Karpas-422 (cell line): Measurements from ENCODE around the gene TTC3. TPM values are rescaled to one million over a fixed set of nuclear protein-coding genes. Genes with fewer than 3 reads are reported as not detected.
"Not testable (repeated sequence)": the region's sequence is repeated elsewhere in the genome, so short reads cannot be mapped to it uniquely, and the experiment has no call there.

Experiments
- DNase-seq: peaks from one replicate; pipeline ENCODE4 v3.0.0-alpha.2; 2015
- H2AFZ ChIP-seq: fragments of 200-600 bp; sonication (generic); 2 replicates; pipeline ENCODE4 v1.6.1; 2014; ENCODE audit warnings: antibody characterized with exemption, low read length, mixed read lengths
- H3K27ac ChIP-seq: fragments of 200-600 bp; sonication (generic); 2 replicates; pipeline ENCODE4 v1.5.1; 2014; ENCODE audit warnings: mild to moderate bottlenecking, low read length, moderate library complexity
- H3K27me3 ChIP-seq: fragments of 200-600 bp; sonication (generic); 2 replicates; pipeline ENCODE4 v1.6.1; 2014; ENCODE audit warnings: low read length, mixed read lengths
- H3K36me3 ChIP-seq: fragments of 200-600 bp; sonication (generic); 2 replicates; pipeline ENCODE4 v1.6.1; 2014; ENCODE audit warnings: low read length, mixed read lengths; ENCODE audit not compliant: insufficient read depth
- H3K4me1 ChIP-seq: fragments of 200-600 bp; sonication (generic); 2 replicates; pipeline ENCODE4 v1.6.1; 2014; ENCODE audit warnings: mild to moderate bottlenecking, low read length, mixed read lengths
- H3K4me2 ChIP-seq: fragments of 200-600 bp; sonication (generic); 2 replicates; pipeline ENCODE4 v1.6.1; 2014; ENCODE audit warnings: low read length, low read depth, mild to moderate bottlenecking; ENCODE audit not compliant: poor library complexity, severe bottlenecking
- H3K4me3 ChIP-seq: fragments of 200-600 bp; sonication (generic); 2 replicates; pipeline ENCODE4 v1.5.1; 2014; ENCODE audit warnings: mild to moderate bottlenecking, antibody characterized with exemption, low read length, mixed read lengths
- H3K79me2 ChIP-seq: fragments of 200-600 bp; sonication (generic); 2 replicates; pipeline ENCODE4 v1.6.1; 2014; ENCODE audit warnings: mild to moderate bottlenecking, low read length, mixed read lengths
- H3K9ac ChIP-seq: fragments of 200-600 bp; sonication (generic); 2 replicates; pipeline ENCODE4 v1.6.0; 2014; ENCODE audit warnings: low read length
- H3K9me2 ChIP-seq: fragments of 200-600 bp; sonication (generic), shearing (Covaris generic); replicated peaks from 2 replicates; pipeline ENCODE4 v1.6.0; 2014; ENCODE audit warnings: mild to moderate bottlenecking, low read length, moderate library complexity; ENCODE audit not compliant: insufficient read depth
- H3K9me3 ChIP-seq: fragments of 300-700, 200-600 bp; sonication (generic); 2 replicates; pipeline ENCODE4 v1.6.1; 2014; ENCODE audit warnings: low read length, mixed read lengths
- H4K20me1 ChIP-seq: fragments of 200-600 bp; sonication (generic); 2 replicates; pipeline ENCODE4 v1.6.1; 2014; ENCODE audit warnings: mild to moderate bottlenecking, antibody characterized with exemption, low read length, low read depth; ENCODE audit not compliant: insufficient read depth
- total RNA-seq: library from RNA; depleted of rRNA; stranded (reverse); fragments of >200 nt; shearing (Covaris generic); gene quantifications from 2 replicates; pipeline ENCODE4 v1.2.3, GENCODE V29; 2014; ENCODE audit warnings: low replicate concordance

Gene TTC3
- total RNA-seq, 1 experiment from 2014 or later = 204 TPM

DNA sequence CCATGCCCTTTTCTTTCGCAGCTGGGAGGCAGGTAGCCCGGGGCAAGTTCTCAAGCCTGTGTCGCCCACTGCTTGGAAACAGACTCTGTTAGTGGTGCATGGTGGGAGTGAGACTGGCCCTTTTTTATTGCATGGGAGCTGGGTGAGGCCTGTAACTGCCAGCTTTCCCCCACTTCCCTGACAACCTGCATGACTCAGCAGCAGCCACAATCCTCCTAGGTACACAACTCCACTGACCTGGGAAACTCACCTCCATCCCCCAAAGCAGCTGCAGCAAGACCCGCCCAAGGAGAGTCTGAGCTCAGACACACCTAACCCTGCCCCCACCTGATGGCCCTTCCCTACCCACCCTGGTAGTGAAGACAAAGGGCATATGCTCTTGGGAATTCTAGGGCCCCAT is 26.0 kb upstream of the TTC3 start:
- no peak overlapping the region for H3K9ac ChIP-seq

DNA sequence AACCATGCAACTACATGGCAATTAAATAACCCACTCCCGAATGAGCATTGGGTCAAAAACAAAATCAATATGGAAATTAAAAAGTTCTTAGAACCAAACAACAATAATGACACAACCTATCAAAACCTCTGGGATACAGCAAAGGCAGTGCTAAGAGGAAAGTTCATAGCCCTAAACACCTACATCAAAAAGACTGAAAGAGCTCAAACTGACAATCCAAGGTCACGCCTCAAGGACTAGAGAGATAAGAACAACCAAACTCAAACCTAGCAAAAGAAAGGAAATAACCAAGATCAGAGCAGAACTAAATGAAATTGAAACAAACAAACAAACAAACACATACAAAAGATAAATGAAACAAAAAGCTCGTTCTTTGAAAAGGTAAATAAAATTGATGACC is 23.3 kb upstream of the TTC3 start:
- H3K4me2 ChIP-seq, H3K4me3 ChIP-seq, H3K36me3 ChIP-seq, H3K27me3 ChIP-seq, H2AFZ ChIP-seq, H4K20me1 ChIP-seq, H3K27ac ChIP-seq, H3K9ac ChIP-seq, H3K79me2 ChIP-seq, H3K9me2 ChIP-seq, H3K4me1 ChIP-seq, DNase-seq, H3K9me3 ChIP-seq: not testable (repeated sequence)

More for the DNA sequence above, 26.0 kb upstream of the TTC3 start:
- H3K27ac ChIP-seq = no peak overlapping the region
- no peak overlapping the region for H3K4me3 ChIP-seq
- H3K4me1 ChIP-seq = no peaks in the 10 kb centered on the region
- no peak overlapping the region for H2AFZ ChIP-seq
- no peaks in the 10 kb centered on the region for H3K79me2 ChIP-seq
- no peak for DNase-seq
- H4K20me1 ChIP-seq = no peaks in the 10 kb centered on the region
- H3K36me3 ChIP-seq = no peaks in the 10 kb centered on the region
- H3K4me2 ChIP-seq = no peak overlapping the region
- no peaks in the 10 kb centered on the region for H3K9me3 ChIP-seq
- no peaks in the 10 kb centered on the region for H3K27me3 ChIP-seq
- H3K9me2 ChIP-seq = no peaks in the 10 kb centered on the region

DNA sequence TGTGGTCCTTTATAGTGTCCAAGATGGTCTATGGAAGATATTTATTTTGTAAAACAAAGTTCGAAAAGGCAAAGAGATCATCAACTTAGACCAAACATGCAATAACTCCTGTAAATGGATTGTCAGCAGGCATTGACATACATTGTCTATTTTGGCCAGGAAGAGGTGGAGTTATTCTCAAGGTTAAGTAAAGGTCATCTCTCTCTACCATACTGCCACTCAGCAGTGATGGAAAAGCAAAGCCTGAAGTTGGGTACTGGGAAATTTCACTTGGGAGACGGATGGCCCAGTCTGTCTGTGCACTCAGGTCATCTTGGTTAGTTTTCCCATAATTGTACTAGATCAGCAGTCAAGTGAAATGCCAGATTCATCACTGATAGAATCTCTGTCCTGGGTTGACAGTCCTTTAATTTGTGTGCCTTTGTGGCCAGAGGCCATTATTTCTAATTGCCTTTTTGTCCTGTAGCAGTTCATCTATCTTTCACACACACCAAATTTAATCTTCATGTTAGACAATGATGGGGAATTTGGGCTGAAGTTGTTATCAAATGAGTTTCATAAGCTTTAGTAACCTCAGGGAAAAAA is 17.7 kb upstream of the TTC3 start:
- H3K4me1 ChIP-seq = peaks cover 10% of the 10 kb centered on the region
- no peak overlapping the region for H3K9ac ChIP-seq
- no peaks in the 10 kb centered on the region for H3K9me3 ChIP-seq
- no peaks in the 10 kb centered on the region for H3K36me3 ChIP-seq
- no peak for DNase-seq
- no peaks in the 10 kb centered on the region for H4K20me1 ChIP-seq
- no peak overlapping the region for H3K4me3 ChIP-seq
- no peak overlapping the region for H3K27ac ChIP-seq
- H2AFZ ChIP-seq = no peak overlapping the region
- no peaks in the 10 kb centered on the region for H3K79me2 ChIP-seq
- no peaks in the 10 kb centered on the region for H3K9me2 ChIP-seq
- H3K4me2 ChIP-seq = no peak overlapping the region
- H3K27me3 ChIP-seq = no peaks in the 10 kb centered on the region

DNA sequence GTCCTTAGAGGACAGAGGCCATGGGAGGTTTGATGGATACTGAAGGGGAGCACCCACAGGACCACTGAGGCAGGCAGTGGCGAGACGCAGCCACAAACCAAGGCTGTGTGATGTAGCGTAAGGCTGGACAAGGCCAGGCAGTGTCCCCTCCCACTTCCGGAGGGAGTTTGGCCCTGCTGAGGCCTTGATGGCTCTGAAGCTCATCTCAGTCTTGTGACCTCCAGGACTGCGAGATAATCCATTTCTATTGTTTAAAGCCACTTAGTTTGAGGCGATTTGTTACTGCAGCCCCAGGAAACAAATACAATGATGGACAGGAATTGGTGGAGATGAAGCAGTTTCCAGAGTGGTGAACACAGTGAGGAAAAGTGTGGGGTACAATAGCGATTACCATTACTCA is 15.4 kb upstream of the TTC3 start:
- no peaks in the 10 kb centered on the region for H3K9me2 ChIP-seq
- H3K27ac ChIP-seq = no peak overlapping the region
- H3K36me3 ChIP-seq = no peaks in the 10 kb centered on the region
- no peak overlapping the region for H3K4me2 ChIP-seq
- H3K27me3 ChIP-seq = no peaks in the 10 kb centered on the region
- no peak overlapping the region for H3K9ac ChIP-seq
- H2AFZ ChIP-seq = peak overlapping the region; percentile 15; the same call in 1 of the 2 replicates
- no peaks in the 10 kb centered on the region for H3K79me2 ChIP-seq
- H3K4me1 ChIP-seq = peaks cover 32% of the 10 kb centered on the region
- no peaks in the 10 kb centered on the region for H4K20me1 ChIP-seq
- H3K9me3 ChIP-seq = no peaks in the 10 kb centered on the region
- H3K4me3 ChIP-seq = no peak overlapping the region
- no peak for DNase-seq

DNA sequence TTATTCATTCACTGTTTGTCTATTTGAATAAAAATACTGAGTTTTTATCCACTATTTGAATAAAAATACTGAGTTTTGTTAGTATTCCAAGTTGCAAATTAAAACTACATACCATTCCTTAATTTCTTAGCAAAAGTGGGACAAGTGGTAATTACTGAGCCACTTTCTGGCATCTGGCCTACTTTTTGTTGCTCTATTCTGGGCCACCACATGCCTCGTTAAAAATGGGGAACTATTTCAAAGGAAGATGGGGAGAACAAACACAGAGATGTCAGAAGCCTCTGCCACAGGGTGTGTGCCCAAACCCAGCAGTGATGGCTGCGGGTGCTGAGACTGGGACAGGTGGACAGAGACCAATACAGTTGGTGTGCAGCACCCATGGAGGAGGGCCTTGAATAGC is 14.8 kb upstream of the TTC3 start:
- Histone ChIP-seq H4K20me1 (no peaks in the 10 kb centered on the region), H2AFZ (0 out of 2 replicates have a peak overlapping the region, but pooled peaks have one; percentile 15), H3K27ac (no peak overlapping the region), H3K36me3 (no peaks in the 10 kb centered on the region), H3K9me3 (no peaks in the 10 kb centered on the region), H3K79me2 (no peaks in the 10 kb centered on the region), H3K27me3 (no peaks in the 10 kb centered on the region), H3K4me3 (no peak overlapping the region), H3K9me2 (no peaks in the 10 kb centered on the region), H3K4me2 (no peak overlapping the region), H3K9ac (no peak overlapping the region), H3K4me1 (peaks cover 39% of the 10 kb centered on the region)
- no peak for DNase-seq

DNA sequence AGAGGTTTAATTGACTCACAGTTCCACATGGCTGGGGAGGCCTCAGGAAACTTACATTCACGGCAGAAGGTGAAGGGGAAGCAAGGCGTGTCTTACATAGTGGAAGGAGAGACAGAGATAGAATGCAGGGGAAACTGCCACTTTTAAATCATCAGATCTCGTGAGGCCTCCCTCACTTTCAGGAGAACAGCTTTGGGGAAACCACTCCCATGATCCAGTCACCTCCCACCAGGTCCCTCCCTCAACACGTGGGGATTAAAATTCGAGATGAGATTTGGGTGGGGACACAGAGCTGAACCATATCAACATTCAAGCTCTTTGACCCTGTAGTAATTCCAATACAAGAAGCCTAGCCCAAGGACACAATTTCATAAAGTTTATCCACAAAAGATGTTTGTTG is 13.9 kb upstream of the TTC3 start:
- H3K27ac ChIP-seq = no peak overlapping the region
- H3K36me3 ChIP-seq = no peaks in the 10 kb centered on the region
- no peaks in the 10 kb centered on the region for H3K27me3 ChIP-seq
- H3K9ac ChIP-seq = no peak overlapping the region
- H4K20me1 ChIP-seq = no peaks in the 10 kb centered on the region
- H3K9me2 ChIP-seq = no peaks in the 10 kb centered on the region
- H3K4me3 ChIP-seq = no peak overlapping the region
- no peaks in the 10 kb centered on the region for H3K79me2 ChIP-seq
- no peak overlapping the region for H3K4me2 ChIP-seq
- H2AFZ ChIP-seq = no peak overlapping the region
- H3K4me1 ChIP-seq = peaks cover 48% of the 10 kb centered on the region
- no peaks in the 10 kb centered on the region for H3K9me3 ChIP-seq
- no peak for DNase-seq

DNA sequence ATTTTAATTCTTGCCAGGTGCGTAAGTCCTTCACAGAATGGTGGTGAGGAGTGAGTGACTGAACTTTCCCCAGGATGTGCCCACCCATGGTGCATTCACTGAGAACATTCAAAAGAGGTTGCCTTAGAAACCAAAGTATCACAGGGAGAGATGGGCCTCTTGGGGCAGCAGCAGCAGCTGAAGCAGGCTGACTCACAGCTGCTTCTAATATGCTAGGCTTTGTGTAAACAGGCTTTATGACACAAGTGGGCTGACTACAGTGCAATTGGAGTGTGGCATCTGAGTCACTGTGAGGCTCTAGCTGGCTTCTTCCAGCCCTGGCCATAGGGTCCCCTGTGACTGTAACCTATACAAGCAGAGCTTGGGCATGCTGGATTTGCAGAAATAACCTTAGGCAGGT is 12.8 kb upstream of the TTC3 start:
- peak overlapping the region; percentile 3; the same call in 1 of the 2 replicates for H3K9ac ChIP-seq

DNA sequence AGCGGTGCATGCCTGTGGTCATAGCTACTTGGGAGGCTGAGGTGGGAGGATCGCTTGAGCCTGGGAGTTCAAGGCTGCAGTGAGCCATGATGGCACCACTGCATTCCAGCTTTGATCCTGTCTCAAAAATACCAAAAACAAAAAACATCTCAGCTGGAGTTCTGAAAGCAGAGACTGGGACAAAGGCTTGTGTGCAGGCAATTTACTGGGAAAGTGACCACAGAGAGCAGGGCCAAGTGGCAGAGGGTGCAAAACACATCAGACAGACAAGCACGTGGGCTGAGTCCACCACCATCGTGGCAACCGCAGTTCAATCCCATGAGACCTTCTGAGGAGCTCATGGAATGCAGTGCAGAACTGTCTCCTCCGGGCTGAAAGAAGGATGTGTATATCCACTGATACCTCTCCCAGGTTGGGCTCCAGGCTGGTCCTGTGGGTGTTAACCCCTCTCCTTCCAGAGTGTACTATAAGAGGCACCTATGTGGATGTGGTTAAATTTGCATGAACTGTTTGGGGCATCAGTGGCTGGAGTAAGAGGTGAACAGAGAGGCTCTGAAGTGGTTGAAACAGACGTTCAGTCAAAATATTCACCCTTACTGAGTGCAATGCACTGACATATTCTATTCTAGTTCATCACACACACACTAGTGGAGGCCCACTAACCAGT is 11.0 kb upstream of the TTC3 start:
- H3K4me2 ChIP-seq = peak overlapping the region; percentile 68
- H2AFZ ChIP-seq = peak overlapping the region; percentile 78
- peak overlapping the region; percentile 68 for H3K27ac ChIP-seq
- no peaks in the 10 kb centered on the region for H4K20me1 ChIP-seq
- 0 out of 2 replicates have a peak, but pooled peaks cover 3% of the 10 kb centered on the region for H3K36me3 ChIP-seq
- no peaks in the 10 kb centered on the region for H3K27me3 ChIP-seq
- H3K9me2 ChIP-seq = no peaks in the 10 kb centered on the region
- DNase-seq = peak; percentile 71
- peaks cover 70% of the 10 kb centered on the region for H3K4me1 ChIP-seq
- peak overlapping the region; percentile 47 for H3K9ac ChIP-seq
- peak overlapping the region; percentile 50; the same call in 1 of the 2 replicates for H3K4me3 ChIP-seq
- no peaks in the 10 kb centered on the region for H3K9me3 ChIP-seq
- H3K79me2 ChIP-seq = no peaks in the 10 kb centered on the region

More for the DNA sequence above, 12.8 kb upstream of the TTC3 start:
- peak; percentile 79 for DNase-seq
- H3K79me2 ChIP-seq = no peaks in the 10 kb centered on the region
- peak overlapping the region; percentile 68 for H3K4me2 ChIP-seq
- no peaks in the 10 kb centered on the region for H3K9me3 ChIP-seq
- no peaks in the 10 kb centered on the region for H3K27me3 ChIP-seq
- no peak overlapping the region; the same call in 1 of the 2 replicates for H3K4me3 ChIP-seq
- H3K36me3 ChIP-seq = no peaks in the 10 kb centered on the region
- H4K20me1 ChIP-seq = no peaks in the 10 kb centered on the region
- H3K27ac ChIP-seq = peak overlapping the region; percentile 68
- H3K4me1 ChIP-seq = peaks cover 59% of the 10 kb centered on the region
- H2AFZ ChIP-seq = 0 out of 2 replicates have a peak overlapping the region, but pooled peaks have one; percentile 47
- no peaks in the 10 kb centered on the region for H3K9me2 ChIP-seq
